HepG2 (cell line): Measurements from ENCODE around the gene HOXA5. TPM values are rescaled to one million over a fixed set of nuclear protein-coding genes. Genes with fewer than 3 reads are reported as not detected.

ENCODE experiments used
- ADNP ChIP-seq: sonication (generic); formaldehyde crosslinking; IDR thresholded peaks from 2 replicates; pipeline ENCODE4 v1.4.0; 2020; ENCODE audit warnings: missing genetic modification reagents
- AKAP8 ChIP-seq: sonication (generic); formaldehyde crosslinking; IDR thresholded peaks from 2 replicates; pipeline ENCODE4 v1.5.1; 2020; ENCODE audit warnings: mild to moderate bottlenecking, missing genetic modification reagents
- CENPT ChIP-seq: sonication (generic); formaldehyde crosslinking; IDR thresholded peaks from 2 replicates; pipeline ENCODE4 v1.8.0; 2022; ENCODE audit warnings: low read depth, mild to moderate bottlenecking, moderate library complexity, missing genetic modification reagents
- CENPX ChIP-seq: sonication (generic); formaldehyde crosslinking; IDR thresholded peaks from 2 replicates; pipeline ENCODE4 v1.9.0; 2021; ENCODE audit warnings: mild to moderate bottlenecking, missing genetic modification reagents, moderate library complexity
- CREM ChIP-seq, 2 experiments: sonication (generic) in 1 of 2; formaldehyde crosslinking in 1 of 2; IDR thresholded peaks; 2 replicates each; pipeline versions ENCODE4 v1.4.0 to v1.6.1; 2016 to 2020; ENCODE audit warnings: antibody characterized with exemption in 1 of 2, mild to moderate bottlenecking in 1 of 2, missing genetic modification reagents in 1 of 2
- EED ChIP-seq: sonication (generic); formaldehyde crosslinking; IDR thresholded peaks from 2 replicates; pipeline ENCODE4 v1.5.0; 2020; ENCODE audit warnings: mild to moderate bottlenecking, missing genetic modification reagents
- JUN ChIP-seq: sonication (generic); formaldehyde crosslinking; IDR thresholded peaks from 2 replicates; pipeline ENCODE4 v1.4.0; 2020; ENCODE audit warnings: mild to moderate bottlenecking, missing genetic modification reagents
- KDM1A ChIP-seq: IDR thresholded peaks from 2 replicates; pipeline ENCODE4 v1.6.1; 2016; ENCODE audit warnings: missing compliant biosample characterization
- MIER3 ChIP-seq: IDR thresholded peaks from 2 replicates; pipeline ENCODE4 v1.6.1; 2016; ENCODE audit warnings: missing compliant biosample characterization, borderline replicate concordance
- MTF2 ChIP-seq: sonication (generic); formaldehyde crosslinking; IDR thresholded peaks from 2 replicates; pipeline ENCODE4 v1.5.0; 2020; ENCODE audit warnings: missing genetic modification reagents, borderline replicate concordance
- NFRKB ChIP-seq: fragments of 450-650 bp; IDR thresholded peaks from 2 replicates; pipeline ENCODE4 v1.6.1; 2017
- RBM22 ChIP-seq: fragments of 200-400 bp; formaldehyde crosslinking; optimal IDR thresholded peaks from 2 replicates; pipeline ENCODE3; 2017; ENCODE audit warnings: mild to moderate bottlenecking, low read length, moderate library complexity
- TCF7L2 ChIP-seq: IDR thresholded peaks from 2 replicates; pipeline ENCODE4 v1.6.1; 2011; ENCODE audit warnings: mild to moderate bottlenecking, low read depth, low read length, moderate library complexity
- TGIF2 ChIP-seq: IDR thresholded peaks from 2 replicates; pipeline ENCODE4 v1.6.1; 2016; ENCODE audit warnings: control low read depth, missing compliant biosample characterization
- THRA ChIP-seq: sonication (generic); formaldehyde crosslinking; IDR thresholded peaks from 2 replicates; pipeline ENCODE4 v1.4.0; 2020; ENCODE audit warnings: missing genetic modification reagents, borderline replicate concordance
- ZBTB21 ChIP-seq: sonication (generic); formaldehyde crosslinking; IDR thresholded peaks from 2 replicates; pipeline ENCODE4 v1.4.0; 2020; ENCODE audit warnings: missing genetic modification reagents
- ZBTB46 ChIP-seq: sonication (generic); formaldehyde crosslinking; IDR thresholded peaks from 2 replicates; pipeline ENCODE4 v1.4.0; 2020; ENCODE audit warnings: mild to moderate bottlenecking, missing genetic modification reagents, borderline replicate concordance
- ZFP1 ChIP-seq: IDR thresholded peaks from 2 replicates; pipeline ENCODE4 v1.6.1; 2016
- ZNF34 ChIP-seq: sonication (generic); formaldehyde crosslinking; IDR thresholded peaks from 2 replicates; pipeline ENCODE4 v1.4.0; 2020; ENCODE audit warnings: mild to moderate bottlenecking, missing genetic modification reagents, borderline replicate concordance
- ZNF563 ChIP-seq: sonication (generic); formaldehyde crosslinking; IDR thresholded peaks from 2 replicates; pipeline ENCODE4 v1.8.0; 2022; ENCODE audit warnings: mild to moderate bottlenecking, moderate library complexity, missing genetic modification reagents
- ZNF629 ChIP-seq: sonication (generic); formaldehyde crosslinking; conservative IDR thresholded peaks from 2 replicates; pipeline ENCODE4 v1.5.0; 2020; ENCODE audit warnings: missing genetic modification reagents
- ZSCAN30 ChIP-seq: sonication (generic); formaldehyde crosslinking; IDR thresholded peaks from 2 replicates; pipeline ENCODE4 v1.5.0; 2020; ENCODE audit warnings: mild to moderate bottlenecking, missing genetic modification reagents
- polyA plus RNA-seq, 8 experiments: library from polyadenylated mRNA; depleted of rRNA in 3 of 8; stranded (reverse) in 7 of 8; unstranded in 1 of 8; fragments of >200 nt; fragmentation: Illumina TruSeq in 4 of 8; extraction: Trizol in 4 of 8; gene quantifications; 2 replicates each; pipeline versions ENCODE4 v1.2.1 to v1.2.3, GENCODE V29; 2011 to 2016; ENCODE audit warnings: low read depth in 4 of 8, missing spikeins in 1 of 8, mixed read lengths in 1 of 8; ENCODE audit not compliant: insufficient read depth in 1 of 8
- total RNA-seq, 5 experiments: library from RNA; depleted of rRNA; stranded (reverse); fragments of >200 nt; fragmentation: Illumina TruSeq; extraction: Trizol; gene quantifications; 2 replicates each; pipeline ENCODE4 v1.2.3, GENCODE V29; 2016; ENCODE audit warnings: low read depth in 1 of 5
- TF ChIP-seq, protein P1 (sequence below): sonication (generic); formaldehyde crosslinking; conservative IDR thresholded peaks from 2 replicates; pipeline ENCODE4 v1.4.0; 2020; ENCODE audit warnings: missing genetic modification reagents
- TF ChIP-seq, protein P2 (sequence below): sonication (generic); formaldehyde crosslinking; IDR thresholded peaks from 2 replicates; pipeline ENCODE4 v1.5.0; 2020; ENCODE audit warnings: mild to moderate bottlenecking, missing genetic modification reagents

Gene HOXA5
- total and polyA plus RNA-seq, 2 of the 13 experiments (the other 11 are each of a cell fraction or from before 2014, with no cell fraction given): 3.2 to 3.6 TPM

DNA sequence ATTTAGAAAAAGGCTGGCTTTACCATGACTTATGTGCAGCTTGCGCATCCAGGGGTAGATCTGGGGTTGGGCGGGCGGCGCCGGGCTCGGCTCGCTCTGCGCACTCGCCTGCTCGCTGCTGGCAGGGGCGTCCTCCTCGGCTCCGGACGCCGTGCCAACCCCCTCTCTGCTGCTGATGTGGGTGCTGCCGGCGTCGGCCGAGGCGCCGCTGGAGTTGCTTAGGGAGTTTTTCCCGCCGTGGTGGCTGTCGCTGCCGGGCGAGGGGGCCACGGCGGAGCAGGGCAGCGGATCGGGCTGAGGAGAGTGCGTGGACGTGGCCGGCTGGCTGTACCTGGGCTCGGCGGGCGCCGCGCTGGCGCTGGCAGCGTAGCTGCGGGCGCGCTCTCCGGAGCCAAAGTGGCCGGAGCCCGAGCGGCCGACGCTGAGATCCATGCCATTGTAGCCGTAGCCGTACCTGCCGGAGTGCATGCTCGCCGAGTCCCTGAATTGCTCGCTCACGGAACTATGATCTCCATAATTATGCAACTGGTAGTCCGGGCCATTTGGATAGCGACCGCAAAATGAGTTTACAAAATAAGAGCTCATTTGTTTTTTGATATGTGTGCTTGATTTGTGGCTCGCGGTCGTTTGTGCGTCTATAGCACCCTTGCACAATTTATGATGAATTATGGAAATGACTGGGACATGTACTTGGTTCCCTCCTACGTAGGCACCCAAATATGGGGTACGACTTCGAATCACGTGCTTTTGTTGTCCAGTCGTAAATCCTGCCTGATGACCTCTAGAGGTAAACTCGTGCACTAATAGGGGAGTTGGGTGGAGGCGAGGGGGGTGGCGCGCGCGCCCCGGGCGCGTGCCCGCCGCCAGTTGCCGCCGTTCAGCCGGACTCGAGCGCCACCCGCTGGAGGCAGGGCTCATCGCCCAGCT is at the start of gene HOXA5 (continued):
- TF ChIP-seq, protein P1, sequence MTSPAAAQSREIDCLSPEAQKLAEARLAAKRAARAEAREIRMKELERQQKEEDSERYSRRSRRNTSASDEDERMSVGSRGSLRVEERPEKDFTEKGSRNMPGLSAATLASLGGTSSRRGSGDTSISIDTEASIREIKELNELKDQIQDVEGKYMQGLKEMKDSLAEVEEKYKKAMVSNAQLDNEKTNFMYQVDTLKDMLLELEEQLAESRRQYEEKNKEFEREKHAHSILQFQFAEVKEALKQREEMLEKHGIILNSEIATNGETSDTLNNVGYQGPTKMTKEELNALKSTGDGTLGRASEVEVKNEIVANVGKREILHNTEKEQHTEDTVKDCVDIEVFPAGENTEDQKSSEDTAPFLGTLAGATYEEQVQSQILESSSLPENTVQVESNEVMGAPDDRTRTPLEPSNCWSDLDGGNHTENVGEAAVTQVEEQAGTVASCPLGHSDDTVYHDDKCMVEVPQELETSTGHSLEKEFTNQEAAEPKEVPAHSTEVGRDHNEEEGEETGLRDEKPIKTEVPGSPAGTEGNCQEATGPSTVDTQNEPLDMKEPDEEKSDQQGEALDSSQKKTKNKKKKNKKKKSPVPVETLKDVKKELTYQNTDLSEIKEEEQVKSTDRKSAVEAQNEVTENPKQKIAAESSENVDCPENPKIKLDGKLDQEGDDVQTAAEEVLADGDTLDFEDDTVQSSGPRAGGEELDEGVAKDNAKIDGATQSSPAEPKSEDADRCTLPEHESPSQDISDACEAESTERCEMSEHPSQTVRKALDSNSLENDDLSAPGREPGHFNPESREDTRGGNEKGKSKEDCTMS (CRISPR knock-in tag): no peak
- no peak for TF ChIP-seq MIER3 (CRISPR knock-in tag)
- TF ChIP-seq EED (CRISPR knock-in tag): no peak
- no peak for TF ChIP-seq KDM1A (CRISPR knock-in tag)
- TF ChIP-seq CENPX (CRISPR knock-in tag): no peak
- TF ChIP-seq ZBTB46: no peak
- TF ChIP-seq TGIF2 (CRISPR knock-in tag): no peak
- TF ChIP-seq ZSCAN30 (CRISPR knock-in tag): no peak
- TF ChIP-seq ZNF34 (CRISPR knock-in tag): no peak
- TF ChIP-seq TCF7L2: no peak
- TF ChIP-seq, protein P2, sequence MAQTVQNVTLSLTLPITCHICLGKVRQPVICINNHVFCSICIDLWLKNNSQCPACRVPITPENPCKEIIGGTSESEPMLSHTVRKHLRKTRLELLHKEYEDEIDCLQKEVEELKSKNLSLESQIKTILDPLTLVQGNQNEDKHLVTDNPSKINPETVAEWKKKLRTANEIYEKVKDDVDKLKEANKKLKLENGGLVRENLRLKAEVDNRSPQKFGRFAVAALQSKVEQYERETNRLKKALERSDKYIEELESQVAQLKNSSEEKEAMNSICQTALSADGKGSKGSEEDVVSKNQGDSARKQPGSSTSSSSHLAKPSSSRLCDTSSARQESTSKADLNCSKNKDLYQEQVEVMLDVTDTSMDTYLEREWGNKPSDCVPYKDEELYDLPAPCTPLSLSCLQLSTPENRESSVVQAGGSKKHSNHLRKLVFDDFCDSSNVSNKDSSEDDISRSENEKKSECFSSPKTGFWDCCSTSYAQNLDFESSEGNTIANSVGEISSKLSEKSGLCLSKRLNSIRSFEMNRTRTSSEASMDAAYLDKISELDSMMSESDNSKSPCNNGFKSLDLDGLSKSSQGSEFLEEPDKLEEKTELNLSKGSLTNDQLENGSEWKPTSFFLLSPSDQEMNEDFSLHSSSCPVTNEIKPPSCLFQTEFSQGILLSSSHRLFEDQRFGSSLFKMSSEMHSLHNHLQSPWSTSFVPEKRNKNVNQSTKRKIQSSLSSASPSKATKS (CRISPR knock-in tag): no peak
- TF ChIP-seq ZNF629 (CRISPR knock-in tag): no peak
- no peak for TF ChIP-seq NFRKB
- TF ChIP-seq ZNF563 (CRISPR knock-in tag): no peak
- TF ChIP-seq THRA (CRISPR knock-in tag): no peak
- TF ChIP-seq ZFP1 (CRISPR knock-in tag): no peak
- no peak for TF ChIP-seq AKAP8 (CRISPR knock-in tag)
- TF ChIP-seq JUN (CRISPR knock-in tag): no peak
- TF ChIP-seq ADNP (CRISPR knock-in tag): no peak
- TF ChIP-seq MTF2 (CRISPR knock-in tag): no peak
- peak; percentile 15; the same call in 1 of the 2 replicates for TF ChIP-seq CREM (IDR thresholded peaks at IDR 0.05)
- TF ChIP-seq CREM (CRISPR knock-in tag; IDR thresholded peaks at IDR 0.05): no peak
- no peak for TF ChIP-seq CENPT (CRISPR knock-in tag)
- no peak for TF ChIP-seq RBM22
- TF ChIP-seq ZBTB21 (CRISPR knock-in tag): no peak
